GM21717 (cell line): ENCODE results near the gene LONP2.
"Not testable (repeated sequence)": the region's sequence is repeated elsewhere in the genome, so short reads cannot be mapped to it uniquely, and the experiment has no call there.

Experiments
- ATAC-seq: cut with Tn5 transposase; IDR thresholded peaks from one replicate; pipeline ENCODE4 v1.9.1; 2021; ENCODE audit warnings: mild to moderate bottlenecking, moderate library complexity; ENCODE audit not compliant: unreplicated experiment

The LONP2 gene

DNA sequence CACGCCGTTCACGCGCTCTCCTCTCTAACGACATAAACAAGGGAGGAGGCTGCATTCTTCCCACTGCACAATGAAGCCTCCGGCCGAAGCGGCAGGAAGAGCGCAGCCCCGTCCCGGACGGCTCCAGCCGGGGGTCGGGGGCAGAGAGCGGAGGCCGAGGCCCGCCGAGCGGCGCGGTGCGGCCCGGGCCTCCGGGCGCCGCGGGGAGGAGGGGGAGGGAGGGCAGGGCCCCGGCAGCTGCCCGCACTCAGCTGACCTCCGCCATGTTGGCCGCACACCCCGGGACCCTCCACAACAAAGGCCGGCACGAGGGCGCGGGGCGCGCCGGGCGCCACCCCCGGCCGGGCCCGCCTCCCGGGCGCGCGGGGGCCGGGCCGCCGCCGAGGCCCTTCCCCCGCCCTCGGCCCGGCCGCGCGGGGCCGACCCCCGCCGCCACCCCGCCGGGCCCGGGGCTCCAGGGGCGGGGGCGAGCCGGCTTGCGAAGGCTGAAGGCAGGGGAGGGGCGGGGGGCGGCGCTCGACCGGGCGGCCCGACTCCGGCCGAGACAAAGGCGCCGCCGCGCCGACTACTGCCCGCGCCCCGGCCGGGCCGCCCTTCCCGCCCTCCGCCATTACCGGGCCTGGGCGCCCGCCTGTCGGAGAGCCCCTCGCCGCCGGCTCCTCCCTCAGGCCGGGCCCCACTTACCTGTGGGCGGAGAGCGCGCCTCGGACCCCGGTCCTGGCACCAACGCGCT, 140.6 kb downstream of the LONP2 start:
- ATAC-seq, result peak; percentile 49

DNA sequence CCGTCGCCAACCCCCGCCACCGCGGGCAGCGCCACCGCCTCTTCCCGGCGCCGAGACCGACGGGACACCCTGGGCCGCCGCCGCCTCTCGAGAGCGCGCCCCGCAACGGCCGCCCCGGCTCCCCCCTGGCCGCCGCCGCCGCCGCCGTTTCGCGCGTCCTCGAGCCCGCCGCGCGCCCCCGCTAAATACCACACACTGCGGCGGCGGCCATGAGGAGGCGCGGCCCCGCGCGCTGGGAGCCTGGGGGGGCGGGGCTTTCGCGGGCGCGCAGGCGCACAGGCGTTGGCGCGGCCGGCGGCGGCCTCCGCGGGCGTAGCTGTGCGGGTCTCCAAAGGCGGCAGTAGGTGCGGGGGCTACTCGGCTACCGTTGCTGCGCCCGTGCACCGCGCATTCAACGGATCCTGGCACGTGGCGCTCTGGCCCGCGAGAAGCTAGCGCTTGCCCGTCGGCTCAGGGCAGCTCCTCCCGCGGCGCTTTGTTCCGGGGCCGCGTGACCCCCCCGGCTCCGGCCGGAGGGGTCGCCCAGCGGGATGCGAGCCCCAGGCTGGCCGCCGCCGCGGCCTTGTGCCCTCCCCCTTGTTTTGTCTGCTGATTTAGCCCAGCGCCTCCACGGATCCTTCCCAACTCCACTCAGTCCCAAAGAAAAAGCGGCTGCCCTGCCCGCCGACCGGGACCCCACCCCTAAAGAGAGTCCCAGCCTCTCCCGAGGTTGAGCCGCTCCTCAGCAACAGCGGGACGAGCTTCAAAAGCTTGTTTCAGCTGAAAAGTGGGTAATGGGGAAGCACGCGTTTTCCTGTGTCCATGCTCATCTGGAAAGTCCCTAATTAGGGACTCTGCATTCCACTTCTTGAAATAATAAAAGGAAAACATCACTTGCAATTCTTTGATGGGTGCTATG, 141.4 kb downstream of the LONP2 start, which contains the start of gene SIAH1:
TSS of gene SIAH1 (minus strand) at position 161 of the 898 bp plus-strand sequence. CDS start 22,985 bp downstream, outside the sequence.
- ATAC-seq, result peak; percentile 73

GRCh38 chr16:48386559-48387312, 142.6 kb downstream of the LONP2 start:
- ATAC-seq, result no peak

GRCh38 chr16:48392407-48392806, 148.3 kb downstream of the LONP2 start:
- ATAC-seq, result no peak

DNA sequence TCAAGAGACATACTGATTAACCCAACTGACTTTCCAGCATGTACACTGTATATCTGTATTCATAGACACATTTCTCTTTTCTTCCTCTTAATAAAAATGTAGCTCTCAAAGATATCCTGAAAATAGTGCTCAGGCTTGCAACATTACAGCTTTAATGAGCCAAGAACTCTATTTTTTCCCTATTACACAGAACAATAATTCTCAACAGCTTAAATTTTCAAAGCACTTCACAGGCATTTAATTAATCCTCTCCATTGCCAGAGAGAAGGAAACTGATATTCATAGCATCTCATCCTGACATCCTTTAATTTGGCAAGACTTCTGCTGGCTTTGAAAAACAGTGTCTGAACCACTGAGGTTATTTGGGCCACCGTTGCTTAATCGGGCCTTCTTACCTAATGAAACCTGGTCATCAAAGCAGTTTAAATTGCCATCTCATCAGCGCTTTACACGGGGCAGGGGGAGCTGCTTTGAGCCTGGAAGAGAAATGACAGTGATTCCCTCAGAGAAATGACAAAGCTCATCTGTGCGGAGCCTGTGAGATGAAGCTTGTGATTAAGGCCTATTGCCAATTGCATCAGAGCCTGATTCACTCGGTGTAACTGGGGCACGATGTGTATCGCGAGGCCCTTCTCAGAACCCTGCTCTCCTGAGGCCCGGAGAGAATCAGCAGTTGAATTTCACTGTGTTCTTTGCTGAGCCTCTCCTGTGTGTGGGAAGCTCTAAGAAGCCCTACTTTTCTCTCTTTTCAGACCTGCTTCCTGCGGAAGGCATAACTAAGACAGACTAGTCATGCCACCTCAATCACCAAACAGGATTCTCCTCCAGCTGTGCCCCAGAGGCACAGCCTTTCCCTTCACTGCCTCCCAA, 149.6 kb downstream of the LONP2 start:
- no peak for ATAC-seq

DNA sequence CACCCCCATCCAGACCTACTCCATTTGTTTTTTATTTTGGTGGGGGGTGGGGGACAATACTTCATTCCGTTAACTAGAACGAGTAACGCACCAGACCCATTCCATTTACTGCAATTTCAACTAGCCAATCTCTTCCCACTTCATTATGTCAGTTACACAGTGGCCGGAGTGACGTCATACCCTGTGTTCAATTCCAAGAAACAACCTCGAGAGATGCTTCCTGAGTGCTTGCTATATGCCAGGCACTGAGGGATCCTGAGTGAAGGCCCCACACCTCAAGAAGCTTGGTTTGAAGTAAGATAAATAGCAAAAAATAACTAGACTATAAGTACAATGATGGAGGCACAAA, 150.2 kb downstream of the LONP2 start:
- no peak for ATAC-seq

GRCh38 chr16:48395375-48395774, 151.3 kb downstream of the LONP2 start:
- no peak for ATAC-seq

GRCh38 chr16:48402547-48402946, 158.4 kb downstream of the LONP2 start:
- ATAC-seq, result not testable (repeated sequence)

DNA sequence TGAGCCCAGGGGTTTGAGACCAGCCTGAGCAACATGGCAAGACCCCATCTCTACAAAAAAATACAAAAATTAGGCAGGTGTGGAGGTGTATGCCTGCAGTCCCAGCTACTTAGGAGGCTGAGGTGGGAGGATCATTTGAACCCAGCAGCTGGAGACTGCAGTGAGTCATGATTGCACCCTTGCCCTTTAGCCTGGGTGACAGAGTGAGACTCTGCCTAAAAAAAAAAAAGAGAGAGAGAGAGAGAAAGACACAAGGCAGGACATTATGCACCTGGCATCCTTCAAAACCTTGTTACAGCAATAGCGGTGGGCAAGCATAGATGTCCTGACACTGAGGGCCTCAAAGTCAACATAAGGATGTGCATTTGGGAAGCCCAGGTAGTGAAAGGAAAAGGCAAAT, 161.1 kb downstream of the LONP2 start:
- ATAC-seq, result no peak

GRCh38 chr16:48405907-48406306, 161.8 kb downstream of the LONP2 start:
- no peak for ATAC-seq
